Effector memory CD8-positive, alpha-beta T cell (primary cell): ENCODE measurements around the gene PTPRS.
"Not testable (repeated sequence)": the region's sequence is repeated elsewhere in the genome, so short reads cannot be mapped to it uniquely, and the experiment has no call there.

Experiments used
- ATAC-seq: fragments of 150-1000 bp; cut with Tn5 transposase; replicated peaks from 2 replicates; pipeline ENCODE4 v1.10.0; 2021; ENCODE audit warnings: mild to moderate bottlenecking, moderate library complexity
- DNase-seq, 3 experiments: peaks; one replicate each; pipeline ENCODE4 v3.0.0; 2021
- H3K27ac Mint-ChIP-seq, 2 donors: one replicate each; pipeline ENCODE4 v1.8.0; 2022; ENCODE audit warnings: mild to moderate bottlenecking in 2 of 2, mixed read lengths in 2 of 2, moderate library complexity in 2 of 2
- H3K27me3 Mint-ChIP-seq, 2 donors: one replicate each; pipeline ENCODE4 v1.8.0; 2022; ENCODE audit warnings: mixed read lengths in 2 of 2
- H3K36me3 Mint-ChIP-seq: one replicate; pipeline ENCODE4 v1.8.0; 2022; ENCODE audit warnings: mild to moderate bottlenecking, moderate library complexity, mixed read lengths; ENCODE audit not compliant: insufficient read depth
- H3K4me1 Mint-ChIP-seq, 2 donors: one replicate each; pipeline ENCODE4 v1.8.0; 2022; ENCODE audit warnings: low read depth in 2 of 2, mixed read lengths in 2 of 2
- H3K4me3 Mint-ChIP-seq, 2 donors: one replicate each; pipeline ENCODE4 v1.8.0; 2022; ENCODE audit warnings: mild to moderate bottlenecking in 2 of 2, mixed read lengths in 2 of 2, moderate library complexity in 2 of 2
- H3K9me3 Mint-ChIP-seq, 2 donors: one replicate each; pipeline ENCODE4 v1.8.0; 2022; ENCODE audit warnings: mixed read lengths in 2 of 2

PTPRS gene

GRCh38 chr19:5334824-5335500 lies 5.7 kb downstream of the PTPRS start:
- ATAC-seq (no peak), DNase-seq (no peak)
- H3K27me3 Mint-ChIP-seq = peaks cover 41 to 77% of the 10 kb centered on the region in 2 donors
- H3K9me3 Mint-ChIP-seq = no peaks in the 10 kb centered on the region
- peaks cover 6 to 10% of the 10 kb centered on the region in 2 donors for H3K4me1 Mint-ChIP-seq
- H3K27ac Mint-ChIP-seq = no peak overlapping the region
- H3K4me3 Mint-ChIP-seq = peak overlapping the region in 1 of 2 donors; percentile 49
- H3K36me3 Mint-ChIP-seq = no peaks in the 10 kb centered on the region

GRCh38 chr19:5334366-5334739 lies 6.3 kb downstream of the PTPRS start:
- ATAC-seq = no peak
- peaks cover 5 to 10% of the 10 kb centered on the region in 2 donors for H3K4me1 Mint-ChIP-seq
- no peaks in the 10 kb centered on the region for H3K9me3 Mint-ChIP-seq
- peaks cover 39 to 74% of the 10 kb centered on the region in 2 donors for H3K27me3 Mint-ChIP-seq
- H3K36me3 Mint-ChIP-seq = no peaks in the 10 kb centered on the region
- no peak for DNase-seq
- no peak overlapping the region for H3K27ac Mint-ChIP-seq
- no peak overlapping the region for H3K4me3 Mint-ChIP-seq

GRCh38 chr19:5333581-5334365 lies 6.8 kb downstream of the PTPRS start:
- no peaks in the 10 kb centered on the region for H3K36me3 Mint-ChIP-seq
- H3K9me3 Mint-ChIP-seq = no peaks in the 10 kb centered on the region
- no peak overlapping the region for H3K27ac Mint-ChIP-seq
- DNase-seq (no peak), ATAC-seq (no peak)
- H3K4me3 Mint-ChIP-seq = no peak overlapping the region
- peaks cover 37 to 74% of the 10 kb centered on the region in 2 donors for H3K27me3 Mint-ChIP-seq
- peaks cover 0 to 5% of the 10 kb centered on the region in 2 donors for H3K4me1 Mint-ChIP-seq

- Mint-ChIP-seq H3K27me3 (peaks cover 45 to 74% of the 10 kb centered on the region in 2 donors), H3K4me1 (peaks cover 0 to 5% of the 10 kb centered on the region in 2 donors), H3K36me3 (no peaks in the 10 kb centered on the region), H3K4me3 (no peak overlapping the region), H3K9me3 (no peaks in the 10 kb centered on the region), H3K27ac (no peak overlapping the region)
- DNase-seq (no peak), ATAC-seq (no peak)
Measured at GRCh38 chr19:5332501-5332900, 8.1 kb downstream of the PTPRS start.

GRCh38 chr19:5331790-5332189 lies 8.8 kb downstream of the PTPRS start:
- no peak overlapping the region for H3K4me3 Mint-ChIP-seq
- H3K4me1 Mint-ChIP-seq = peaks cover 0 to 5% of the 10 kb centered on the region in 2 donors
- no peak for ATAC-seq
- H3K9me3 Mint-ChIP-seq = no peaks in the 10 kb centered on the region
- no peak for DNase-seq
- no peaks in the 10 kb centered on the region for H3K36me3 Mint-ChIP-seq
- H3K27ac Mint-ChIP-seq = no peak overlapping the region
- H3K27me3 Mint-ChIP-seq = peaks cover 51 to 73% of the 10 kb centered on the region in 2 donors

- no peak overlapping the region for H3K27ac Mint-ChIP-seq
- H3K4me3 Mint-ChIP-seq = no peak overlapping the region
- H3K27me3 Mint-ChIP-seq = peaks cover 45 to 64% of the 10 kb centered on the region in 2 donors
- peaks cover 0 to 2% of the 10 kb centered on the region in 2 donors for H3K4me1 Mint-ChIP-seq
- ATAC-seq = no peak
- H3K9me3 Mint-ChIP-seq = no peaks in the 10 kb centered on the region
- no peaks in the 10 kb centered on the region for H3K36me3 Mint-ChIP-seq
- DNase-seq = no peak
Measured at GRCh38 chr19:5330307-5330720, 10.3 kb downstream of the PTPRS start.

- Mint-ChIP-seq H3K27me3 (peaks cover 33 to 64% of the 10 kb centered on the region in 2 donors), H3K4me3 (no peak overlapping the region), H3K4me1 (no peaks in the 10 kb centered on the region), H3K36me3 (no peaks in the 10 kb centered on the region), H3K27ac (no peak overlapping the region), H3K9me3 (no peaks in the 10 kb centered on the region)
- DNase-seq = no peak
- no peak for ATAC-seq
Measured at GRCh38 chr19:5329141-5329540, 11.5 kb downstream of the PTPRS start.

- DNase-seq, H3K9me3 Mint-ChIP-seq, H3K4me1 Mint-ChIP-seq, H3K36me3 Mint-ChIP-seq, H3K27ac Mint-ChIP-seq, H3K4me3 Mint-ChIP-seq, ATAC-seq: not testable (repeated sequence)
- peaks cover 32 to 64% of the 10 kb centered on the region in 2 donors for H3K27me3 Mint-ChIP-seq
Measured at GRCh38 chr19:5328407-5328806, 12.2 kb downstream of the PTPRS start.

GRCh38 chr19:5326986-5327623 lies 13.5 kb downstream of the PTPRS start:
- peaks cover 0 to 1% of the 10 kb centered on the region in 2 donors for H3K4me1 Mint-ChIP-seq
- no peak overlapping the region for H3K4me3 Mint-ChIP-seq
- DNase-seq = no peak
- no peak for ATAC-seq
- no peak overlapping the region for H3K27ac Mint-ChIP-seq
- peaks cover 38 to 67% of the 10 kb centered on the region in 2 donors for H3K27me3 Mint-ChIP-seq
- no peaks in the 10 kb centered on the region for H3K9me3 Mint-ChIP-seq
- no peaks in the 10 kb centered on the region for H3K36me3 Mint-ChIP-seq

- no peaks in the 10 kb centered on the region for H3K9me3 Mint-ChIP-seq
- no peak overlapping the region for H3K27ac Mint-ChIP-seq
- peaks cover 38 to 70% of the 10 kb centered on the region in 2 donors for H3K27me3 Mint-ChIP-seq
- H3K36me3 Mint-ChIP-seq = no peaks in the 10 kb centered on the region
- no peak for ATAC-seq
- DNase-seq = no peak
- H3K4me1 Mint-ChIP-seq = peaks cover 0 to 3% of the 10 kb centered on the region in 2 donors
- no peak overlapping the region for H3K4me3 Mint-ChIP-seq
Measured at GRCh38 chr19:5326545-5326944, 14.1 kb downstream of the PTPRS start.

GRCh38 chr19:5324947-5325346 lies 15.7 kb downstream of the PTPRS start:
- Mint-ChIP-seq H3K27me3 (peaks cover 38 to 74% of the 10 kb centered on the region in 2 donors), H3K27ac (no peak overlapping the region), H3K4me1 (peaks cover 0 to 3% of the 10 kb centered on the region in 2 donors), H3K9me3 (no peaks in the 10 kb centered on the region), H3K4me3 (no peak overlapping the region), H3K36me3 (no peaks in the 10 kb centered on the region)
- ATAC-seq (no peak), DNase-seq (no peak)

- ATAC-seq = no peak
- Mint-ChIP-seq H3K27ac (no peak overlapping the region), H3K4me3 (no peak overlapping the region), H3K27me3 (peaks cover 32 to 79% of the 10 kb centered on the region in 2 donors), H3K9me3 (no peaks in the 10 kb centered on the region), H3K36me3 (no peaks in the 10 kb centered on the region), H3K4me1 (peaks cover 0 to 3% of the 10 kb centered on the region in 2 donors)
- no peak for DNase-seq
Measured at GRCh38 chr19:5323475-5323811, 17.2 kb downstream of the PTPRS start.

- peaks cover 0 to 3% of the 10 kb centered on the region in 2 donors for H3K4me1 Mint-ChIP-seq
- H3K4me3 Mint-ChIP-seq = peak overlapping the region; percentile 22 to 23
- ATAC-seq (peak; percentile 35), DNase-seq (no peak)
- H3K9me3 Mint-ChIP-seq = no peaks in the 10 kb centered on the region
- H3K27me3 Mint-ChIP-seq = peaks cover 20 to 68% of the 10 kb centered on the region in 2 donors
- no peak overlapping the region for H3K27ac Mint-ChIP-seq
- no peaks in the 10 kb centered on the region for H3K36me3 Mint-ChIP-seq
Measured at GRCh38 chr19:5321851-5322681, 18.5 kb downstream of the PTPRS start.
